ENCODE results near the gene HMGN4. TPM values are rescaled to one million over a fixed set of nuclear protein-coding genes. Genes with fewer than 3 reads are reported as not detected.

The HMGN4 gene
- total RNA-seq, 1 experiment from 2014 or later = 73.8 TPM

GRCh38 chr6:26541579-26541978 is 3.4 kb downstream of the HMGN4 start:
- no peak overlapping the region for H3K27ac ChIP-seq (ENCODE audit: low read depth, low read length)
- CTCF ChIA-PET = no interaction called here
- TF ChIP-seq TCF7L2 (IDR thresholded peaks at IDR 0.05; ENCODE audit: borderline replicate concordance, extremely low read depth, insufficient read depth, insufficient read length) = no peak
- no peak for TF ChIP-seq ZFX (IDR thresholded peaks at IDR 0.05)
- TF ChIP-seq, protein P1, sequence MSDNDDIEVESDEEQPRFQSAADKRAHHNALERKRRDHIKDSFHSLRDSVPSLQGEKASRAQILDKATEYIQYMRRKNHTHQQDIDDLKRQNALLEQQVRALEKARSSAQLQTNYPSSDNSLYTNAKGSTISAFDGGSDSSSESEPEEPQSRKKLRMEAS (IDR thresholded peaks at IDR 0.05) = no peak
- no peak for TF ChIP-seq RAD21 (IDR thresholded peaks at IDR 0.05; ENCODE audit: low read depth)
- no peak for TF ChIP-seq ZNF274 (IDR thresholded peaks at IDR 0.05; ENCODE audit: low read depth, low read length)
- no peak for TF ChIP-seq EZH2phosphoT487 (IDR thresholded peaks at IDR 0.05; ENCODE audit: borderline replicate concordance)
- no peak for TF ChIP-seq CBX3 (IDR thresholded peaks at IDR 0.05; ENCODE audit: low read depth)
- no peak for TF ChIP-seq ELF1 (IDR thresholded peaks at IDR 0.05; ENCODE audit: borderline replicate concordance, low read depth)
- TF ChIP-seq ZBTB33 (IDR thresholded peaks at IDR 0.05; ENCODE audit: extremely low read depth, insufficient replicate concordance, low read length) = no peak
- TF ChIP-seq, protein P2, sequence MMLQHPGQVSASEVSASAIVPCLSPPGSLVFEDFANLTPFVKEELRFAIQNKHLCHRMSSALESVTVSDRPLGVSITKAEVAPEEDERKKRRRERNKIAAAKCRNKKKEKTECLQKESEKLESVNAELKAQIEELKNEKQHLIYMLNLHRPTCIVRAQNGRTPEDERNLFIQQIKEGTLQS (IDR thresholded peaks at IDR 0.05) = no peak
- no peak for TF ChIP-seq EGR1 (IDR thresholded peaks at IDR 0.05; ENCODE audit: low read depth)
- TF ChIP-seq EZH2 (IDR thresholded peaks at IDR 0.05) = no peak
- TF ChIP-seq YY1 (IDR thresholded peaks at IDR 0.05; ENCODE audit: extremely low read depth, insufficient replicate concordance, low read depth, low read length) = no peak
- no peak for TF ChIP-seq POLR2AphosphoS5 (IDR thresholded peaks at IDR 0.05; ENCODE audit: low read depth, low read length)
- H3K4me3 ChIP-seq (replicated peaks in 1 of 2; ENCODE audit: low read depth in 1 of 2, low read length in 2 of 2) = no peak overlapping the region
- RAD21 ChIA-PET (ENCODE audit: low non-redundant PET in 1 of 2, low total read pairs in 2 of 2, uncharacterized antibody in 2 of 2, unreplicated experiment in 2 of 2) = no interaction called here
- H3K4me2 ChIP-seq (ENCODE audit: low read length) = no peak overlapping the region; the same call in 1 of the 2 replicates
- no peak overlapping the region for H2AFZ ChIP-seq (ENCODE audit: low read depth, low read length, poor library complexity, severe bottlenecking)
- DNase-seq (ENCODE audit: low read depth, low spot score) (no peak), ATAC-seq (no peak)
- no TSS peak for BruUV-seq (replicated peaks)
- no peak overlapping the region for H3K9ac ChIP-seq (ENCODE audit: low read length)
- H3K79me2 ChIP-seq (ENCODE audit: insufficient read depth, low read length) = peaks cover 66% of the 10 kb centered on the region
- H3K27me3 ChIP-seq (ENCODE audit: insufficient read depth, low read length) = no peaks in the 10 kb centered on the region
- intact Hi-C loops (cut with micrococcal nuclease) = no loop called here
- H3K36me3 ChIP-seq (ENCODE audit: control insufficient read depth in 1 of 2, insufficient read depth in 2 of 2, low read length in 2 of 2) = peaks cover 18 to 21% of the 10 kb centered on the region in 2 experiments; a peak in 2 of 4 replicates
- H4K20me1 ChIP-seq (ENCODE audit: insufficient read depth) = no peaks in the 10 kb centered on the region
- H3K9me3 ChIP-seq (ENCODE audit: control insufficient read depth in 1 of 2, insufficient read depth in 1 of 2, low read depth in 1 of 2, low read length in 2 of 2) = no peaks in the 10 kb centered on the region
- H3K4me1 ChIP-seq (ENCODE audit: control insufficient read depth in 1 of 2, insufficient read depth in 2 of 2, low read length in 2 of 2) = peaks cover 12 to 41% of the 10 kb centered on the region in 2 experiments
- POLR2A ChIA-PET = no interaction called here
- no peaks in the 10 kb centered on the region for H3K9me2 ChIP-seq (ENCODE audit: insufficient read depth)

Data from HCT116 (cell line).